HG03575 (cell line): ENCODE data around the gene NDUFC2.
"Not testable (repeated sequence)": the region's sequence is repeated elsewhere in the genome, so short reads cannot be mapped to it uniquely, and the experiment has no call there.

Source experiments
- ATAC-seq: cut with Tn5 transposase; IDR thresholded peaks from one replicate; pipeline ENCODE4 v1.9.1; 2021; ENCODE audit not compliant: unreplicated experiment, insufficient number of reproducible peaks, low FRiP score; ENCODE audit errors: extremely low read depth

NDUFC2 gene

GRCh38 chr11:78080818-78081495, 1.3 kb upstream of the NDUFC2 start:
- ATAC-seq = no peak

DNA sequence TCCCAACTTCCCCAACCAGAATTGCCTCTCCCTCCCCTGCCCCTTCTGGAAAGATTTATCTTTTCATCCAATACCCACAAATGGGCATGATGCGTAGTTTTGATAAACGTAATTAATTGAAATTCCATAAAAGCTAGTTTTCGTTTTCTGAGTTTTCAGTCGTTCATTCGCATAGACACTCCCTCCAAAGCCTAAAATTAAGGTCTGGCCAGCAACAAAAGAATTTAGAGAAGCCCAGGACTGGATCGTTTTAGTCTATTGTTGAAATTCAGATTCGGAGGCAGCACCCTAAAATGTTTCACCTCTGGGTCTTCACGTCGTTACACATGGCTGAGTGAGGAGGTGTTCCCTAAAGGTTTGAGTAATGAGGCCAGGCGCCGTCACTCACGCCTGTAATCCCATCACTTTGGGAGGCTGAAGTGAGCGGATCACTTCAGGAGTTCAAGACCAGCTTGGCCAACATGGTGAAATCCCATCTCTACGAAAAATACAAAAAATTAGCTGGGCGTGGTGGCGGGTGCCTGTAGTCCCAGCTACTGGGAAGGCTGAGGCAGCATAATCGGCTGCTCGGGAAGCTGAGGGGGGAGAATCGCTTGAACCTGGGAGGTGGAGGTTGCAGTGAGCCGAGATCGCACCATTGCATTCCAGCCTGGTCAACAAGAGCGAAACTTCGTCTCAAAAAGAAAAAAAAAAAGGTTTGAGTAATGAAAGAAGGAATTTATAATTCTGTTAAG, 589 bp upstream of the NDUFC2 start:
- ATAC-seq = no peak

GRCh38 chr11:78078218-78079167, 1.2 kb downstream of the NDUFC2 start:
- ATAC-seq = no peak

DNA sequence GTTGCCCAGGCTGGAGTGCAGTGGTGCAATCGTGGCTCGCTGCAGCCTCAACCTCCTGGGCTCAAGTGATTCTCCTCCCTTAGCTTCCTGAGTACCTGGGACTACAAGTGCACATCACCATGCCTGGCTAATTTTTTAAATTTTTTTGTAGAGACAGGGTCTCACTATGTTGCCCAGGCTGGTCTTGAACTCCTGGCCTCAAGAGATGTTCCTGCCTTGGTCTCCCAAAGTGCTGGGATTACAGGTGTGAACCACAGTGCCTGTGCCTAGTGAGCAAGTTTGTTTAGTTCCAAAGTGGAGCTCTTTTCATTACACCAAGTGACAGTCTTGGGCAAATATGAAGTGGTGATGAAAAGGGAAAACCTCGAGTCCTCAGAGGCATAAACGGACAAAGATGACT, 2.1 kb downstream of the NDUFC2 start:
- ATAC-seq = not testable (repeated sequence)

GRCh38 chr11:78076733-78077403, 2.8 kb downstream of the NDUFC2 start:
- no peak for ATAC-seq

GRCh38 chr11:78074756-78075155, 4.9 kb downstream of the NDUFC2 start:
- no peak for ATAC-seq

DNA sequence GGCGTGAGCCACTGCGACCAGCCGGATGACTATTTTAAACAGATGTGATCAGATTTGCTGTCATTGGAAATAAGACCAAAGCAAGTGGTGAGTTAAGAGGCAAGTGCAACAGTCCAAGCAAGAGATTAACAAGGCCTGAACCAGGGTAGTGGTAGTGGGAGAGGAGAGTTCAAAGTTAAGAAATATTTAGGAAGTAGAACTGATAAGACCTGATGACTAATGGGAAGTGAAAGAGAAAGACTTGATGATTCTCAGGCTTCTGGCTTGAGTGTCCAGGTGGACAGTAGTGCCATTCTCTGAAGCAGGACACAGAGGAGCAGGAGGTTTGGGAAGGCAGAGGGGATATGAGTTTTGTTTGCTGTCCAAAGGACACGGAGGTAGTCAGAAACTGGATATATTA, 7.2 kb downstream of the NDUFC2 start:
- no peak for ATAC-seq

- ATAC-seq = no peak
Measured at GRCh38 chr11:78071717-78072116, 7.9 kb downstream of the NDUFC2 start.

GRCh38 chr11:78070621-78071020, 9.0 kb downstream of the NDUFC2 start:
- ATAC-seq = no peak

GRCh38 chr11:78069465-78069864, 10.2 kb downstream of the NDUFC2 start:
- ATAC-seq = no peak

DNA sequence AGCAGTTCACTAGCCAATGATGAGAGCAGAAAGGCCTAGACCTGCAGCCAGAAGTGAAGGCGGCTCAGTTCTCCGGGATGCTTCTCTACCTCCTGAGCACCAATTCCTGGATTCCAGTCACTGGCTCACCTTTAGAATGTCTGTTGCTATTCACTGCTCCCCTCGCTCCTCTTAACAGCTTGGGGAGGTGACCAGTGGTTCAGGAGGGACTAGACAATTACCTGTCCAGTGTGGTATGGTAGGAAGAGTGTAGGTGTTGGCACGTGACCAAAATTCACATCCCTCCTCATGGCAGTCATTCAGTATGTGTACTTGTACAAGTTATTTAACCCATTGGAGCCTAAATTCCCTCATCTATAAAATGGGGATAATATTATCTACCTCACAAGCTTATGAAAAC, 12.0 kb downstream of the NDUFC2 start:
- ATAC-seq = no peak

DNA sequence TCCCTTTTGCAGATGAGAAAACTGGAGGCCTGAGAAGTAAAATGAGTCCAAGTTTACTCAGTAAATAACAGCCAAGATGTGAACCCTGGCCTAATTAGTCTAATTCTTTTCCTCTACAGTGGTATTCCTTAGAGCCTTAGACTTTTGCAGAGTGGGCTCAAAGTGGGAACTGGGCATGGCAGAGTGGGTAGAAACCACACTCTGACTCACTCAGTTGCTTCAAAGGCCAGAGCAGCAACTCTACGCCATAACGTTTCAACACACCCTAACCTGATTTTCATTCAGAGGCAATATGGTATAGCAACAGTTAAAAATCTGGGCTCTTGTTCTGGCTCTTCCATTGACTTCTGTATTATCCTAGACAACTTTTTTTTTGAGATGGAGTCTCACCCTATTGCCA, 13.2 kb downstream of the NDUFC2 start:
- ATAC-seq = no peak

DNA sequence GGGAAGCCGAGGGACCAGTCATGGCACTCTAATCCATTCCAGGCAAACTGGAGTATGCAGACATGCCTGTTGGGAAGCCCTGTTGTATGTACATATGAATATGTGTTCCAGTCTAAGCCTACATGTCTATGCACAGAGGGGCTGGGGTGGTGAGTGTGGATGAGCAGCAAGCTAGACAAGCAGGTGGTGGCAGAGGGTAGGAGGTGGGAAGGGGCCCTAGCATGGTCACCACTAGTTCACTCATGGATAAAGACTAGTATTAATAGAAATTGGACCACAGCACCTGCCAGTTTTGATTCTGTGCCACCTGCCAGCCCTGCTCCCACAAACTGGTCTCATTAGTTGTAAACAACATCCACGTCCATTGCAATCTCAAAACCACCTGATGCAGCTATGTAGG, 14.5 kb downstream of the NDUFC2 start:
- no peak for ATAC-seq

- ATAC-seq = no peak
Measured at GRCh38 chr11:78063440-78064181, 16.1 kb downstream of the NDUFC2 start, which contains the start of gene THRSP. Gene THRSP, plus strand, starts transcription at chr11:78063861. Its CDS starts 21 bp downstream, at chr11:78063882.

GRCh38 chr11:78062671-78063070, 17.0 kb downstream of the NDUFC2 start:
- ATAC-seq = no peak

GRCh38 chr11:78061921-78062311, 17.7 kb downstream of the NDUFC2 start:
- no peak for ATAC-seq

- ATAC-seq = no peak
Measured at GRCh38 chr11:78061088-78061920, 18.4 kb downstream of the NDUFC2 start.

DNA sequence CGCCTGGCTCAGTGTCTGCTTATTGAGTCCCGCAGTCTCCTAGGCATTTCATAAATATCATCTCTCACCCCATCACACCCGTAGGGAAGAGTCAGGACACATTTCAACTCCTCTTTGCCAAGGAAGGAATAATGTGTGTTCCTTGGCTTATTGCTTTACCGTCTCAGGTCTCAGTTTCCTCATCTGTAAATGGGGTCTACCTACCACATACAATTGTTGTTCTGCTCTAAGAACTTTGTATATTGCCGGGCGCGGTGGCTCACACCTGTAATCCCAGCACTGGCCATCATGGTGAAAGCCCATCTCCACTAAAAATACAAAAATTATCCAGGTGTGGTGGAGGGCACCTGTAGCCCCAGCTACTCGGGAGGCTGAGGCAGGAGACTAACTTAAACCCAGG, 19.1 kb downstream of the NDUFC2 start:
- ATAC-seq = no peak
